H1 (cell line): ENCODE data around the gene BNIP5. TPM values are rescaled to one million over a fixed set of nuclear protein-coding genes. Genes with fewer than 3 reads are reported as not detected.

ENCODE experiments used
- CHD7 ChIP-seq: fragments of 300-600 bp; sonication (generic); IDR thresholded peaks from 2 replicates; pipeline ENCODE4 v1.7.1; 2012; ENCODE audit warnings: low read length, moderate library complexity, mild to moderate bottlenecking, inconsistent platforms; ENCODE audit not compliant: insufficient replicate concordance
- NRF1 ChIP-seq: IDR thresholded peaks from 2 replicates; pipeline ENCODE4 v1.6.1; 2011; ENCODE audit warnings: mild to moderate bottlenecking, low read depth, low read length, improper control_type of control experiment
- SIN3A ChIP-seq, 2 experiments: IDR thresholded peaks in 1 of 2; conservative IDR thresholded peaks in 1 of 2; 2 replicates each; pipeline ENCODE4 v1.6.1; 2011 to 2012; ENCODE audit warnings: low read length in 2 of 2, improper control_type of control experiment in 1 of 2, low read depth in 1 of 2, mild to moderate bottlenecking in 1 of 2
- polyA plus RNA-seq, 7 experiments: library from polyadenylated mRNA; depleted of rRNA in 3 of 7; stranded (reverse) in 5 of 7; unstranded in 2 of 7; fragments of >200 nt in 5 of 7; fragments of 200-250 nt in 2 of 7; gene quantifications; 1 replicate in 5 of 7; 2 replicates in 1 of 7; 4 replicates in 1 of 7; pipeline versions ENCODE4 v1.2.1 to v1.2.3, GENCODE V29; 2011 to 2013; ENCODE audit warnings: missing spikeins in 2 of 7, mixed read lengths in 2 of 7
- total RNA-seq: library from RNA; stranded (reverse); fragmentation: NEBNext Ultra II Directional; extraction: Animal tissue kit (Norgen Biotek cat#: 25700); gene quantifications from 2 replicates; pipeline ENCODE4 v1.2.1, GENCODE V29; 2021

Gene BNIP5
- total and polyA plus RNA-seq, 2 of the 8 experiments (the other 6 are each of a cell fraction or from before 2014, with no cell fraction given) = not detected

DNA sequence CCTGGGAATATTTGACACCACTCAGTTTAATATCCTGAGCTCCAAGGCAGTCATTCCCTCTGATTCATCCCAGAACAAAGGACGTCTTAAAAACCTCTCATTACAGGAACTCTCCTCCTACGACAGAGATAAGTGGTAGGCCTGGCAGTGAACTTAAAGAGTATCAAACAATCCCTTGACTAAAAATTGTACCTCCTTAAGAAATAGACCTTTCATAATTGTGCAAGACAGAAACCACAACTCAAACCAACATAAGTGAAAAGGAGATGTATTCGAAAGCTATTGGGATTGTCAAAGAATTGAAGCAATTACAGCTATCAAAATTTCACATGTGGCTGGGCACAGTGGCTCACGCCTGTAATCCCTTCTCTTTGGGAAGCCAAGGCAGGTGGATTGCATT is 19.1 kb upstream of the BNIP5 start (continued):
- TF ChIP-seq CHD7 (no peak), SIN3A (conservative IDR thresholded peaks at IDR 0.05 in 1 of 2, IDR thresholded peaks at IDR 0.05 in 1 of 2; ENCODE audit: low read depth in 1 of 2, low read length in 2 of 2) (no peak), NRF1 (no peak)
